Psoas muscle (tissue), 8 donors: Measurements from ENCODE around the gene CBX6. TPM values are rescaled to one million over a fixed set of nuclear protein-coding genes. Genes with fewer than 3 reads are reported as not detected.

ENCODE experiments used
- ATAC-seq, 4 donors: fragments of 200-7000 bp; cut with Tn5 transposase; one replicate each; pipeline ENCODE4 v1.9.1; 2020; ENCODE audit warnings: moderate library complexity in 3 of 4, mild to moderate bottlenecking in 2 of 4
- DNase-seq, 2 donors: peaks; one replicate each; pipeline ENCODE4 v3.0.0-alpha.2; 2020
- H3K27ac ChIP-seq: fragments of 200-600 bp; one replicate; pipeline ENCODE4 v1.8.0; 2022
- H3K27me3 ChIP-seq, 3 donors: fragments of 200-600 bp in 1 of 3; one replicate each; pipeline versions ENCODE4 v1.6.1 to v1.8.0; 2013 to 2022; ENCODE audit warnings: low read length in 2 of 3, mild to moderate bottlenecking in 2 of 3, moderate library complexity in 1 of 3; ENCODE audit not compliant: insufficient read depth in 3 of 3
- H3K36me3 ChIP-seq, 2 donors: fragments of 200-600 bp in 1 of 2; one replicate each; pipeline versions ENCODE4 v1.6.1 to v1.8.0; 2013 to 2022; ENCODE audit warnings: low read depth in 1 of 2, mild to moderate bottlenecking in 1 of 2, moderate library complexity in 1 of 2; ENCODE audit not compliant: insufficient read depth in 1 of 2
- H3K4me1 ChIP-seq: fragments of 200-600 bp; one replicate; pipeline ENCODE4 v1.8.0; 2022
- H3K4me3 ChIP-seq: fragments of 200-600 bp; one replicate; pipeline ENCODE4 v1.8.0; 2022; ENCODE audit warnings: mild to moderate bottlenecking
- H3K9me3 ChIP-seq: fragments of 200-600 bp; one replicate; pipeline ENCODE4 v1.8.0; 2022
- CTCF ChIP-seq: fragments of 200-600 bp; IDR thresholded peaks from one replicate; pipeline ENCODE4 v1.8.0; 2022; ENCODE audit warnings: antibody characterized with exemption
- WGBS, 3 donors: extraction: QIAGEN DNeasy Blood & Tissue Kit; methylation state at CpG; one replicate each; pipeline versions ENCODE4 v1.1.6 to v1.1.7; 2013; 5-methylcytosine and 5-hydroxymethylcytosine counted together
- intact Hi-C, 2 donors: fragments of 100-400 bp; cut with DNase I; formaldehyde crosslinking; loops; one replicate each; pipeline versions ENCODE4 v1.11.0 to v1.14.2; 2022
- polyA plus RNA-seq, 3 donors: library from polyadenylated mRNA; stranded (reverse); fragments of 200-250 nt; gene quantifications; one replicate each; pipeline ENCODE4 v1.2.3, GENCODE V29; 2013
- total RNA-seq, 4 donors: library from RNA; stranded (reverse); fragmentation: NEBNext Ultra II Directional in 2 of 4; extraction: Animal tissue kit (Norgen Biotek cat#: 25700) in 2 of 4; gene quantifications; one replicate each; pipeline versions ENCODE4 v1.2.1 to v1.2.4, GENCODE V29; 2021 to 2023
- donor health status: healthy with polysubstance abuse.
- donor health status: DM: no; HTN: no; CAD: no; lungs with moderate emphysema.
- donor health status: Bipolar disorder and iron deficiency.
- donor health status: healthy.
- donor health status: DM: yes; HTN: yes; CAD: no.
- donor health status: DM: no; HTN: no; CAD: no.
- donor health status: DM: no; HTN: no; CAD: no.
- donor health status: DM: yes; HTN: yes; CAD: no.

Gene CBX6
- total and polyA plus RNA-seq, 7 donors, result 5.2 to 21.0 (median 17.1) TPM

DNA sequence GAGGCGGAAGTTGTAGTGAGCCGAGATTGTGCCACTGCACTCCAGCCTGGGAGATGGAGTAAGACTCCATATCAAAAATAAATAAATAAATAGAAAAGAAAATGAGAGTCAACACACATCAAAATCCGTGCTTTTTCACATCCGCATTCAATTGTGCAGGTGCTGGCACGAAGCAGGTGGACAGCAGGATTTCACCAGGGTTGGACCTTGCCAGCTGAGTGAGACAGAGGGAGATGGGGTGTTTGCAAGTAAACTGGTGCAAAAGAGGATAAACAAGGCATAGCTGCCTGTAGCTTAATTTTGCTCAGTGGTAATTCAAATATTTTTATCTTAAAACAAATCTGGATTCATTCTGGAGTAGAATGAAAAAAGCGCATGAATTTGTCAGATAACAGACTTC, 54.8 kb downstream of the CBX6 start:
- Histone ChIP-seq H3K27me3 (peaks cover 0 to 5% (median 5%) of the 10 kb centered on the region in 3 donors), H3K4me3 (no peak overlapping the region), H3K4me1 (no peaks in the 10 kb centered on the region), H3K27ac (no peak overlapping the region), H3K36me3 (no peaks in the 10 kb centered on the region), H3K9me3 (no peaks in the 10 kb centered on the region)
- ATAC-seq (no peak), DNase-seq (no peak)
- intact Hi-C loops, result no loop called here
- TF ChIP-seq CTCF, result no peak
- 81 to 91% (median 87%) methylated on average over 6 of the region's 6 CpGs for WGBS, 3 donors

DNA sequence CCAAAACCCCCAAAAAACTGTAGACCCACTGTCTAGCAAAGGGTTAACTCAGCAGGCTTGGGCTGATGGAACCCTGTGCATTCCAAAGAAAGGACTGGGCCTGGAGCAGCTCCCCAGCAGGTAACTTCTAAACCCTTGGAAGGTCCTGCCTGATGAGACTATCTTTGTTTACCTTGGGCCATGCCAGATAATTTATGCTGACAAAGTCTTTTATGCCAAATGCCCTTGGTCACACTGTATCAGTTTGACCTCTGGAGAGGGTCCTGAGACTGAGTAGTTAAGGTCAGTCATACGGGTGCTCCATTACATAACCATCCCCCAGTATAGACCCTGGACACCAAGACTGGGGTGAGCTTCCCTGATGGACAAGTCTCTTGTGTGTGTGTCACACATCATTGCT, 56.2 kb downstream of the CBX6 start:
- 31 to 42% (median 32%) methylated on average over 1 of the region's 1 CpG for WGBS, 3 donors
- ATAC-seq (no peak), DNase-seq (no peak)
- intact Hi-C loops, result no loop called here
- H3K36me3 ChIP-seq, result no peaks in the 10 kb centered on the region
- H3K27ac ChIP-seq, result no peak overlapping the region
- peaks cover 0 to 6% (median 5%) of the 10 kb centered on the region in 3 donors for H3K27me3 ChIP-seq
- TF ChIP-seq CTCF, result no peak
- no peaks in the 10 kb centered on the region for H3K4me1 ChIP-seq
- no peaks in the 10 kb centered on the region for H3K9me3 ChIP-seq
- no peak overlapping the region for H3K4me3 ChIP-seq

Other genes starting within 250 kb of the CBX6 start
- gene FAM227A, start 215.8 kb downstream of the CBX6 start, total RNA-seq, result under 1 TPM; 0.05 to 0.34 (median 0.24) TPM
- under 1 TPM; 0.03 to 0.32 (median 0.05) TPM for gene FAM227A, start 215.8 kb downstream of the CBX6 start, polyA plus RNA-seq
- 10 to 100 TPM; 15.4 to 22.9 (median 16.5) TPM for gene CBY1, start 215.6 kb downstream of the CBX6 start, total RNA-seq
- gene CBY1, start 215.6 kb downstream of the CBX6 start, polyA plus RNA-seq, result 10 to 100 TPM; 22.8 to 39.5 (median 24.5) TPM
- 10 to 100 TPM; 56.9 to 80.7 (median 64.5) TPM for gene TOMM22, start 190.3 kb downstream of the CBX6 start, total RNA-seq
- gene TOMM22, start 190.3 kb downstream of the CBX6 start, polyA plus RNA-seq, result 100 to 1,000 TPM in 1 of 3 donors, 10 to 100 TPM in 2; 39.5 to 125 (median 74.7) TPM
- gene JOSD1, start 171.3 kb downstream of the CBX6 start, total RNA-seq, result 10 to 100 TPM; 16.7 to 27.6 (median 24.4) TPM
- 10 to 100 TPM; 14.3 to 58.5 (median 37.5) TPM for gene JOSD1, start 171.3 kb downstream of the CBX6 start, polyA plus RNA-seq
- 10 to 100 TPM; 19.3 to 46.1 (median 41.1) TPM for gene GTPBP1, start 166.3 kb downstream of the CBX6 start, total RNA-seq
- gene GTPBP1, start 166.3 kb downstream of the CBX6 start, polyA plus RNA-seq, result 10 to 100 TPM; 16.4 to 24.3 (median 17.4) TPM
- gene SUN2, start 116.2 kb downstream of the CBX6 start, total RNA-seq, result 100 to 1,000 TPM in 3 of 4 donors, 10 to 100 TPM in 1; 57.6 to 152 (median 106) TPM
- gene SUN2, start 116.2 kb downstream of the CBX6 start, polyA plus RNA-seq, result 100 to 1,000 TPM in 1 of 3 donors, 10 to 100 TPM in 2; 64.9 to 142 (median 93.6) TPM
- 1 to 10 TPM; 3.5 to 6.4 (median 4.7) TPM for gene DNAL4, start 78.1 kb downstream of the CBX6 start, total RNA-seq
- 10 to 100 TPM in 2 of 3 donors, 1 to 10 TPM in 1; 4.2 to 13.9 (median 11.8) TPM for gene DNAL4, start 78.1 kb downstream of the CBX6 start, polyA plus RNA-seq
- gene NPTXR, start 28.2 kb downstream of the CBX6 start, total RNA-seq, result 1 to 10 TPM in 1 of 4 donors, under 1 TPM in 3; 0.15 to 1.7 (median 0.61) TPM
- gene NPTXR, start 28.2 kb downstream of the CBX6 start, polyA plus RNA-seq, result under 1 TPM; 0.35 to 0.53 (median 0.39) TPM
- under 1 TPM; 0.19 to 0.76 (median 0.33) TPM for gene APOBEC3A, start 85.4 kb upstream of the CBX6 start, total RNA-seq
- under 1 TPM in 2 of 3 donors, not detected in 1; 0.09 to 0.23 TPM for gene APOBEC3A, start 85.4 kb upstream of the CBX6 start, polyA plus RNA-seq
- gene APOBEC3B, start 110.1 kb upstream of the CBX6 start, total RNA-seq, result under 1 TPM in 2 of 4 donors, not detected in 2; 0.30 to 0.59 TPM
- under 1 TPM; 0.15 to 0.57 (median 0.18) TPM for gene APOBEC3B, start 110.1 kb upstream of the CBX6 start, polyA plus RNA-seq
- 1 to 10 TPM; 1.7 to 4.6 (median 2.3) TPM for gene APOBEC3C, start 142.0 kb upstream of the CBX6 start, total RNA-seq
- gene APOBEC3C, start 142.0 kb upstream of the CBX6 start, polyA plus RNA-seq, result 1 to 10 TPM in 2 of 3 donors, under 1 TPM in 1; 0.82 to 1.4 (median 1.1) TPM
- 1 to 10 TPM in 1 of 4 donors, under 1 TPM in 2, not detected in 1; 0.55 to 1.1 (median 0.74) TPM for gene APOBEC3D, start 148.9 kb upstream of the CBX6 start, total RNA-seq
- gene APOBEC3D, start 148.9 kb upstream of the CBX6 start, polyA plus RNA-seq, result under 1 TPM; 0.08 to 0.42 (median 0.18) TPM
- gene APOBEC3F, start 168.6 kb upstream of the CBX6 start, total RNA-seq, result 1 to 10 TPM in 1 of 4 donors, under 1 TPM in 3; 0.40 to 1.4 (median 0.53) TPM
- under 1 TPM; 0.06 to 0.55 (median 0.48) TPM for gene APOBEC3F, start 168.6 kb upstream of the CBX6 start, polyA plus RNA-seq
- gene APOBEC3G, start 205.1 kb upstream of the CBX6 start, total RNA-seq, result 1 to 10 TPM; 1.0 to 1.6 (median 1.3) TPM
- gene APOBEC3G, start 205.1 kb upstream of the CBX6 start, polyA plus RNA-seq, result 1 to 10 TPM in 1 of 3 donors, under 1 TPM in 2; 0.45 to 1.1 (median 0.93) TPM
- gene APOBEC3H, start 225.0 kb upstream of the CBX6 start, total RNA-seq, result not detected
- under 1 TPM in 1 of 3 donors, not detected in 2; 0.12 TPM for gene APOBEC3H, start 225.0 kb upstream of the CBX6 start, polyA plus RNA-seq